NCI-H2227 (cell line): ENCODE measurements around the gene SHC2.
"Not testable (repeated sequence)": the region's sequence is repeated elsewhere in the genome, so short reads cannot be mapped to it uniquely, and the experiment has no call there.

Experiments
- DNase-seq: peaks from one replicate; lab custom pipeline; 2025; ENCODE audit not compliant: unreplicated experiment; lab: John Stamatoyannopoulos, UW

SHC2 gene

DNA sequence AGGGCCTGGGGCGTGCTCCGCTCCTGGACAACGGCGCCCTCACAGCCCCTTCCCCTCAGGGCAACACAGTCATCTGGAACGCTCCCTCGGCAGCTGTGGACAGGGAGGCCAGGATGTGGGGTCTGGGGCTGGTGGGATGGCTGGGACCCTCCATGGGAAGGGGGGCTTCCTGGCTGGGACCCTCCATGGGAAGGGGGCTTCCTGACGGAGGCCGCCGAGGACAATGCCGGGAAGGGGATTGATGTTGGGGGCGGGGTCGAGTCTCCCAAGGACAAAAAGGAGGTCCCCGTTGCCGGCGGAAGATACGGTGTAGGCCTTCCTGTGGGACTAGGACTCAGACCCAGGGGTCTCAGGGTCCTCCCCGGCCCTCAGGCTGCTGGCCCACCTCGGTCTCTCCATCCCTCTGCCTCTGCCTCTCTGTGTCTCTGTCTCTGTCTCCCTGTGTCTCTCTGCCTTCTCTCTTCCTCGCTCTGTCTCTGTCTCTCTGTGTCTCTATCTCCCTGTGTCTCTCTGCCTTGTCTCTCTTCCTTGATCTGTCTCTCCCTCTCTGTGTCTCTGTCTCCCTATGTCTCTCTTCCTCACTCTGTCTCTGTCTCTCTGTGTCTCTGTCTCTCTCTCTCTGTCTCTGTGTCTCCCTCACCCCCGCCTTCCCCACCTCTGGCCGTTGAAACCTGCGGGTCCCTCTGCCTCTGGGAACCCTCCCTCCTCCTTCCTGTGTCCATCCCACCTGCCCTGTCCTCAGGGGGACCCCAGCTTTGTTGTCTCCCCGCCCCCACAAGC lies 32.7 kb upstream of the SHC2 start:
- DNase-seq: no peak

DNA sequence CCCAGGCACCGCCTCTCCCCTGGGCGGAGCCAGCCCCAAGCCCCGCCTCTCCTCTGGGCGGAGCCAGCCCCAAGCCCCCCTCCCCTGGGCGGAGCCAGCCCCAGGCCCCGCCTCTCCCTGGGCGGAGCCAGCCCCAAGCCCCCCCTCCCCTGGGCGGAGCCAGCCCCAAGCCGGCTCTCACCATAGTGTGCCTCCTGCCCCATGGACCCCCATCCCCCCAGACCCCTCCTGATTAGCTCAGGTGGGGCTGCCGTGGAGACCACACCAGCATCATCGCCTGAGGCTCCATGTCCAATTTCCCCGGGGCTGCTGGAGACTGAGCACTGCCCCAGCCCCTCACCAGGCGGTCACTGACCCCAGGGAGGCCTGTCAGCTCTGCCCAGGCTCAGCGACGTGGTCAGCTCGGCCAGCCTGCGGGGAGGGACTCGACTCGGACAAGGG lies 31.3 kb upstream of the SHC2 start:
- peak; percentile 14 for DNase-seq

DNA sequence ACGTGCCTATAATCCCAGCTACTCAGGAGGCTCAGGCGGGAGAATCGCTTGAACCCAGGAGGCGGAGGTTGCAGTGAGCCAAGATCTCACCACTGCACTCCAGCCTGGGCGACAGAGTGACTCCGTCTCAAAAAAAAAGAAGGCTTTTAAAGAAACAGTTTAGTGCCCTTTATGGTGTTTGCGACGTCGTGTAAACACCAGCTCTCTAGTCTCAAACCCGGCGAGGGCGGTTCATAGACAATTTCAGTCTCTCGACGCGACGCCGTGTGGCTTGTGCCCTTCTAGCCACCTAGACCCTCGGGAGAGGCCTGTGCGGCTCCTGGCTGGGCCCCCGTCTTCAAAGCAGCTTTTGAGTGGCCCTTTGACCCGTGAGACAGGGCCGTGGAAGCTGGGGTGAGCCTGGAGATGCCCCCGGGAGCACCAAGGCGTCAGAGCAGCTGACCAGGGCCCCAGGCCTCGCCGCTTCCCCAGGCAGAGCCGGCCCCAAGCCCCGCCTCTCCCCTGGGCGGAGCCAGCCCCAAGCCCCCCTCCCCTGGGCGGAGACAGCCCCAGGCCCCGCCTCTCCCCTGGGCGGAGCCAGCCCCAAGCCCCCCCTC lies 30.4 kb upstream of the SHC2 start:
- DNase-seq: no peak

DNA sequence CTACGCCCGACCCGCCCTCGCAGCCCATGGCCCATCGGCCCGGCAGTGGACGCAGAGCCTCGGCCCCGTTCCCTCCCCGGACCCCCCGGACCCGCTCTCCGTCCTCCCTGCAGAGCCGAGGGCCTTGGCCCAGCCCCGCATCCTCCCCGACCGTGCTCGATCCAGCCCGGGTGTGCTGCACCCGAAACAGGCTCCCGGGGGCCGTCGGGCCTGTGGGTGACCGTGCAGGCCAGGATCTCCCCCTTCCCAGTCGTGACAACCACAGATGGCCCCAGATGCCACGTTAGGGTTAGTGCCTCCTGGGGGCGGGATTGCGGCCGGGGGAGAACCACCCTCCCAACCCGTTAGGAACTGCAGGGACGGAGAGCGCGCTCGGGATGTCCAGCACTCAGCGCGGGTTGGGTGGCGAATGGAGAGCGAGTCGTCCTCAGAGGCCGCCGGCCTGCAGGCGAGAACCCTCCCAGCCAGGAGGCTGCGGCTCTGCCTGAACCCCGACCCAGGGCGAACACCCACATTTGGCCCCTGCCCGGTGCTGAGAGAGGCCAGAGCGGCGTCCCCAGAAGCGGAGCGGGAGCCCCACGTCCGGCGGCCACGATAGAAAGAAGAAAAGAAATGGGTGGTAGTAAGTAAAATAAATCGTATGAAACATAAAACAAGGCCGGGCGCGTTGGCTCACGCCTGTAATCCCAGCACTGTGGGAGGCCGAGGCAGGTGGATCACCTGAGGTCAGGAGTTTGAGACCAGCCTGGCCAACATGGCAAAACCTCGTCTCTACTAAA lies 28.8 kb upstream of the SHC2 start:
- peak; percentile 53 for DNase-seq

DNA sequence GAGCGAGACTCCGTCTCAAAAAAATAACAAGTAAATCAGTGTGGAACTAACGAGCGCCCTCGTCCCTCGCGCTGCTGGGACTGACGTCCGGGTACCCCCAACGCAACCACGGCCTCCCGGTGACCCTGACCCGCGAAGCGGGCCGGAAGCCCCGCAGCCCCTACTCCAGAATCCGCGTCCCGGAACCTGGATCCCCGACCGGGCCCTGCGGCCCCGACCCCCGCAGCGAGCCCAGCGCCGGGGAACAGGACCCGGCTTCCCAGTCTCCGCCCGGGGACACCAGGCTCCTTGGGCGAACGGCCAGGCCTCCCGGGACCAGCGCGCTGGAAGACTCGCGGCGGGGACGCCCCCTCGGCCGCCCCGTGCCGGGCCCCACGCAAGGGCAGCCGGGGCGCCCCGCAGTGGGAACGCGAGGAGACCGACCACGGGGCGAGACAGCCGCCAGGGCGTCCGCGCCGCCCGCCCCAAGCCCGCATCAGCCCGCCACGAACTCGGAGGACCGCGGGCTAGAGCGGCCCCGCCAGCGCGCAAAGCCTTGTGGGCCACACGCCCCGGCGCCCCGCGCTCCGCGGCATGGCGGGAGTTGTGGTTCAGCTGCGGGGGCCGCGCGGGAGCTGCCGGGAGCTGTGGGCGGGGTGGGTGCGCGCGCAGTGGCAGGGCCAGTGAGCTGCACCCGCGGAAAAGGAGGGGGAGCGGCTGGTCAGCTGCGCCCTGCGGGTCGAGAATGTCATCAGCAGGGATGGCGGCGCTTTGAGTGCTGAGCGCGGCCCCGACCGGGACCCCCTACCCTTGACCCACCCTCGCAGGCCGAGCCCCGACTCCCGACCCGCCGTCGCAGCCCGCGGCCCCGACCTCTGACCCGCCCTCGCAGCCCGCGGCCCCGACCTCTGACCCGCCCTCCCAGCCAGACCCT lies 27.9 kb upstream of the SHC2 start:
- peak; percentile 96 for DNase-seq

DNA sequence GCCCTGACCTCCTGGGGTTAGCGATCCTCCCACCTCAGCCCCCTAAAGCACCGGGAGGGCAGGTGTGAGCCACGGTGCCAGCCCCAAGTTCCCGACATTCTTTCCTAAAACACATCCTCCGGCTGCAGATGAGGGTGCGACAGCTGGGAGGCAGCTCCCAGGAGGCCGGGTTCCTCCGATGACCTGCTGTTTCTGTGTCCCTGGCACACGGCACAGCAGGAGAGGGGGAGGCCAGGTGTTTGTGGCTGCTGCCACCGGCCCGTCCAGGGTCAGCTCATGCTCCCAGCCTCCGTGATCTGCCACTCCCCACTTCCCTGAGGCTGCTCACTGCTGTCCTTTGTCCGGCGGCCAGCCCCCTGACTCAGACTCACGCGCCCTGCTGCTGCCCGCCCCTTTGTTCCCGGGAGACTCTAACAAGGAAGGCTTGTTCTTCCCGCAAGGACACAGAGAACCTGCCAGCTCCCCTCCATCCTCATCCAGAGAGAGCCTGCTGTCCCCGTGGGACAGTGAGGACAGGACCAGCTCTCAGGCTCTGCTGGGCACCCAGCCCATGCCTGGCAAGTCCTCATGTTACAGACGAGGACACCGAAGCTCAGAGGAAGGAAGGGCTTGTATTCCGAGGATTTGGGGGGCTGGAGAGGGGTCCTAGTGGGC lies 24.9 kb upstream of the SHC2 start:
- DNase-seq: peak; percentile 25

DNA sequence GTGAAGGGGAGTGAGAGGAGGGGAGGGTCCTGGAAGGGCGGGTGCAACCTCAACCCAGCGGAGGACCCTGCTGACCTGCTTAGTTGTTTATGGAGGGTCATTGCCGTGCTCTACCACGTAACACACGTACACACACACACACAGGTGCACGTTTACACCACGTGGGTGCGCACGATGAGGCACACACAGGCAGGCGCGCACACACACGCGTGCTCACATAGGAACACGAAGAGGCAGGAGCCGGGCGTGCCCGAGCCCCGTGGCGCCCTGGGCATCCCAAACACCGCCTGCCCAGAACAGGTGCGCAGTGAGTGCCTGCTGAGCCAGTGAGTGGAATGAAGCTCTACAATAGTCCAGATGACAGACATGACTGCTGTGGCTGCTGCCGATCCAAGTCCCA lies 24.2 kb upstream of the SHC2 start:
- no peak for DNase-seq

DNA sequence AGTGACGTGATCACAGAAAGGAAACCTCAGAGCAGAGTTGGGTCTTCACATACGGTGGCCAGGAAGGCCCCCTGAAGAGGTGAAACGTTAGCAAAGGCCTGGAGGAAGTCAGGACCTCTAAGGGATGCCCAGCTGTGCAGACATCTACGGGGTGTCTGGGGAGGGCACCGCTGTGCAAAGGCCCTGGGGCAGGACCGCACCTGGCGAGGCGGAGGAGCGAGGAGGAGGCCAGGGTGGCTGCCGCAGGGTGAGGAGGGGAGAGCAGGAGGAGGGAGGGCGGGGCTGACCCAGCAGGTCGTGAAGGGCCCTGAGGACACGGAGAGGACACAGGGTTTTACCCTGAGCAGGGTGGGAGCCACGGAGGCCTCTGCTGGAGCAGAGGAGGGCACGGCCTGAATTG lies 23.7 kb upstream of the SHC2 start:
- no peak for DNase-seq

DNA sequence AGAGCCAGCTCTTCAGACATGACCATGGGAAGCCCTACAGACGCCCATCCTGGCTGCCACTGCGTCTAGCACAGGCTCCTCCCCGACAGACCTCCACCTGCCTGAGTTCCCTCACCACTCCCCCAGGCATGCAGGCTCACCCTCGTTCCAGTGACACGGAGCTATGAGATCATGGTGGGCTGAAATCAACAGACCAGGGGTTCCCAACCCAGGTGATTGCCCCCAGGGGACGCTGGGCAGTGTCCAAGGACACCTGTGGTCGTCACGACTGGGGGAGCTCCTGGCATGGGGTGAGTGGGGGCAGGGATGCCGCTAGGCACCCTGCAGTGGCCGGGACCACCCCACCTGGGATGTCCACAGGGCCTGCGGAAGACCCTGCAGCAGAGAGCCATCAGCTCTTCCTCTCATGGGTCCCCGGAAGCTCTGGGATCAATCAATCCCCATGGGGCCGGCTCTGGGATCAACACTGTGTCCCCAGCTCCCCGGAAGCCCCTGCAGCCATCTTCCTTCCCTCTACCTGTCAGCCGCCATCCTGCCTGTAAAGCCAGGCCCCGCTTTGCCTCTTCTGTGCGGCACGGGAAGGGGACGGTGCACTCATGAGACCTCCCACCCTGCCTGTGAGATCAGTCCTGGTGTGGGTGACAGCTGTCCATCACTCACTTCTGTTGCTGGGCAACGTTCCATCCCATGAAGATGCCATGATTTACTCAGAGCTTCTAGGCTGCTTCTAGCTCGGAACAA lies 22.7 kb upstream of the SHC2 start:
- no peak for DNase-seq

DNA sequence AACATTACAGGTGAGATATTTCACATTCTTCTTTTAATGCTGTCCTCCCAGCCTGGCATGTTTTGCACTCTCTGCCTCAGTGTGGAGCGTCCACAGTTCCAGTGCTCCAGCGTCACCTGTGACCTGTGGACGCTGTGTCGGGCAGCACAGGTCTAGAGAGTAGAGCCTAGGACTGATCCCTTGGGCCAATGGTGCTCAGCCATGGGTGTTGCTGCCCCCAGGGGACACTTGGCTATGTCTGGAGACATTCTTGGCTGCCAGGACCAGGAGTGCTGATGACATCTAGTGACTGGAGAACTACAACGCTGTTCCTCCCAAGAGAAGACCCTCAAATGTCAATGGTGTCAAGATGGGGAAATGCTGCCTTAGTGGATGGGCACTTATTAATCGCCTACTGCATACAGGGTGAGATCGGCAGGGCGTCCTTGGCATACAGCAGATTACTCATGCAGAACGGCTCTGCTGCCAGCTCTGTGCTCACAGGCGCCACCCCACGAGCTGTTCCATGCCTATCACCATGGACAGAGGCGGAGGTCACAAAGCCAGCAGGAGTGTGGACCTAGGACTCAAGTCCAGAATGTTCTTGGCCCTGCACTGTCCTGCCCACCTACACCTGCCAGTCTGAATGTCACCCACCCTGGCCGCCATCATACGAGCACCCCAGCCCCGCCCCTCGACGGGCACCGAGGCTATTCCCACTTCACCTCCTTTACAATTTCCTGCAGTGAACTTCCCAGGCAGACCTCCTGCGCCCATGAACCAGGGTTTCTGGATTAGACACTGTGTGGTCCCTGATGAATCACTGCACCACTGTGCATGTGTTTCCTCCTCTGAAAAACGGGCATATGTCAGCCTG lies 21.6 kb upstream of the SHC2 start:
- DNase-seq: no peak

DNA sequence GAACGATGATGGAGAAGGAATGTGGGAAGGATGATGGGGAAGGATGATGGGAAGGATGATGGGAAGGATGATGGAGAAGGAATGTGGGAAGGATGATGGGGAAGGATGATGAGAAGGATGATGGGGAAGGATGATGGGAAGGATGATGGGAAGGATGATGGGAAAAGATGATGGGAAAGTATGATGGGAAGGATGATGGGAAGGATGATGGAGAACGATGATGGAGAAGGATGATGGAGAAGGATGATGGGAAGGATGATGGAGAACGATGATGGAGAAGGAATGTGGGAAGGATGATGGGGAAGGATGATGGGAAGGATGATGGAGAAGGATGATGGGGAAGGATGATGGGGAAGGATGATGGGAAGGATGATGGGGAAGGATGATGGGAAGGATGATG lies 20.3 kb upstream of the SHC2 start:
- DNase-seq: not testable (repeated sequence)

DNA sequence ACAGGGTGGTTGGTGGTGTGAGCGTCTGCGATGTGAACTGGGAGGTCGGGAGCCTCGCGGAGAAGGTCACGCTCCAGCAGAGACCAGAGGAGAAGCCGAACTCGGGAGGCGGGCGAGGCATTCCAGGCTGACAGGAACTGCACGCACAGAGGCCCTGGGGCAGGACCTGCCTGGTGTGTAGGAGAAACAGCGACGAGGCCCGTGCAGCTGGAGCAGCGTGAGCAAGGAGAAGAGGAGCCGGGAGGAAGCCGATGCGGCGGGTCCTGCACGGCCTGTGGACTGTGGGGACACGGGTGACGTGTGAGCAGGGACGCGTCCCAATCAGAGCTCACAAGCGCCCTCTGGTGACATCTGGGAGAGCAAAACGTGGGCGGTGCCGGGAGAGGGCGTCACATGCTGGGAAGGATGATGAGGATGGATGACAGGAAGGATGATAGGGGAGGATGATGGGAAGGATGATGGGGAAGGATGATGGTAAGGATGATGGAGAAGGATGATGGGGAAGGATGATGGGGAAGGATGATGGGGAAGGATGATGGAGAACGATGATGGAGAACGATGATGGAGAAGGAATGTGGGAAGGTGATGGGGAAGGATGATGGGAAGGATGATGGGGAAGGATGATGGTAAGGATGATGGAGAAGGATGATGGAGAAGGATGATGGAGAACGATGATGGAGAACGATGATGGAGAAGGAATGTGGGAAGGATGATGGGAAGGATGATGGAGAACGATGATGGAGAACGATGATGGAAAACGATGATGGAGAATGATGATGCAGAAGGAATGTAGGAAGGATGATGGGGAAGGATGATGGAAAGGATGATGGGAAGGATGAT lies 19.4 kb upstream of the SHC2 start:
- DNase-seq: no peak

DNA sequence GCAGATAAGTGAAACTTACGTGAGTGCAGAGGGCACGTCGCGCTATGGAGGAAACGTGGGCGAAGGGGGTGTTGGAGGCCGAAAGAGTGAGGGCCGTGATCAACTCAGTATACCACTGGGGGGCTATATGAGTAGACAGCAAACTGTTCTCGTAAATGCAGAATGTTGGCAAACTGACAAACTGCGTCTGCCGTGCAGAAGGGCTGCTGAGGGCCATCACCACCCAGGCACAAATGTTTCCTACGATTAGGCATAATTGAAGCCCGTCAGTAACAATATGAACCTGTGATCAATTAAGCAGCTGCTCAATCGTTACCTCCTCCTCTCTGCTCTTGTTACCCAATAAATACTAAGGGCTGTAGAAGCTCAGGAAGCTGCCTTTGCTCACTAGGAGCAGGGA lies 18.1 kb upstream of the SHC2 start:
- DNase-seq: no peak

DNA sequence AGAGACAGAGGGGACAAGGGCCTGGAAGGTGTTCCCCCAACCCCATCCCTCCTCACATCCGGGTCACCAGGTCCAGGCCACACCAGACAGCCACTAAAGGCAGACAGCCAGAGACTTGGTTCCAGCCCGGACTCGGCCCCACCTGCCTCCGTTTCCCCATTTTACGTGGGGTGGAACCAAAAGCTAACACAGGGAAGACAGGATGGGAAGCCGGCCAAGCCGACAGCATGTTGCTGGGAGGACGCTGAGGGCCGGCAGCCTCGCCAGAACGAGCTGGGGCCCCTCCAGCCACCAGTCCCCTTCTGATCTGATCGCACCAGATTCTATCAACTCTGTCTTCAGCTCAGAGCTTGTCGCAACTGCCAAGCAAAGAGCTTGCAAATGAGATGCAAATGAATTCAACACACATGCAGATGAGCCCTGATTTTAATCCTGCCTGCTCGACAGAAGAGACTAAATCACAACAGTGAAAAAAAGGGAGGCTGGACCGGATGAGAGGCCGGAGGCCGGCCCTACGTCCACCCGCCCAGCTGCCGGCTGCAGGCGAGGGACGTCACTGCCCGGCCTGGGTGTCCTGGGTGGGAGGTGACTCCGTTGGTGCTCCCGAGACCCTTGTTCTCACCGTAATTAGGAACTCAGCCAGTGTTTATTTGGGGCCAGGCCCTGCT lies 17.5 kb upstream of the SHC2 start:
- no peak for DNase-seq

DNA sequence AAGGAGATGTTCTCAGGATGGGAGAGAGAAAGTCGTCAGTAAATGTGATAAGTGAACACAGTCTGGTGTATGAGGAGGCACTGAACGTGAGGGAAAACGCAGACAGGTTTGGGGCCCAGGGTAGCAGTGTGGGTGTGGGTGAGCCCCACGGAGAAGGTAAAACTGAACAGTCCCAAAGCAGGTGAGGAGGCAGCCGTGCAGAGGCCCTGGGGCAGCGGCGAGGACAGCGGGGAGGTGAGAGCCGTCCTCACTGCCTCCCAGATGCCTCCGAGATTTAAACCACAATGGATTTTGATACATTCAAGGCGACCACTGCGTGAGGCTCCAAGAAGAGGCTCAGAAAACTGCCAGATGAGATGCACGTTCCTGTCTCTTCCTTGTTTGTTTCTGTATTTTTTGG lies 14.5 kb upstream of the SHC2 start:
- DNase-seq: no peak

DNA sequence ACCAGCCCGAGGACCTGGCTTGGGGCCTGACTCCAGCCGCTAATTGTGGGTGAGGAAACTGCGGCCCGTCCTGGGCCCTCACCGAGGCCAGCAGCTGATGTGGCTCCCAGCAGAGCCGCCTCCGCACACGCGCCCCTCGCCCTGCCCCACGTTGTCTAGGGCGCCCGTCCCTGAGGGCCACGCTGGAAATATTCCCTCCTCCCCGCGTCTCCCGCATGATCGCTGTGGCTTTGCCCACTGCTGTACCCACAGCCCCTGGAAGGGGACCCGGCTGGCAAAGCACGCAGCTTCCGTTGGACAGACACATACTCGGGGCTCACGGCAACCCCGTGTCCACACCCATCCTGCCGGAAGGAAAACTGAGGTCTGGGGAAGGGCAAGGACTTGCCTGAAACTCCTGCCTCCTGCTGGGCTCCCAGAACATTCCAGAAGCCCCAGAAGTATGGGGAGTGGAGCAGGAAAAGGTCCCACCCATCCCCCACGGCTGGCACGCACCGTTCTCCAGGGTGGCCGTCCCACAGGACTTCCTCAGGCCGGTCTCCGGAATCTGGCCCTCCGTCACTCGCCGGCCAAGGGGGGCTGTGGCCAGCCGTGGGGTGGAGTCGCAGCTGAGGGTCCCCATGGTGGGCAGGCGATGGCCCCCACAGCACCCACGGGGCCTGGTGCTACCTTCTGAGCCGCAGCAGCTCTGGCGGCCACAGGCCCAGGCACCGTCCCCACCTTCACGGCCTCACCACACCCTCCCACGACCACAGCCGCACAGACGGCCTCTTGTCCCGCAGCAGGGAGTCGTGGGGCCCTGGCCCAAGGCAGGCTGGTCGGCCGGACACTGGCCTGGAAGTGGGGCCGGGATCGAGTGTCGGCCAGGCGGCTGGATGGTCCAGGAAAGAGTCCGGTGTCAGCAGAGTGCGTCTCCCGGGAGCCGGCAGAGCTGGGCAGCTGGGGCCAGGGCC lies 13.6 kb upstream of the SHC2 start:
- no peak for DNase-seq
